Suprapubic skin (tissue), 3 donors: Measurements from ENCODE around the gene CFAP99.

ENCODE experiments used
- CTCF ChIP-seq, 2 donors: fragments of 200-600 bp in 1 of 2; fragments of 450-650 bp in 1 of 2; sonication (generic) in 1 of 2; IDR thresholded peaks; one replicate each; pipeline ENCODE4 v1.5.1; 2016 to 2019; ENCODE audit warnings: antibody characterized with exemption in 2 of 2, mild to moderate bottlenecking in 1 of 2, moderate library complexity in 1 of 2
- EP300 ChIP-seq: sonication (generic); formaldehyde crosslinking; IDR thresholded peaks from one replicate; pipeline ENCODE4 v1.6.1; 2017; ENCODE audit warnings: antibody characterized with exemption
- POLR2A ChIP-seq, 2 donors: fragments of 450-650 bp; IDR thresholded peaks; one replicate each; pipeline ENCODE4 v1.6.1; 2017; ENCODE audit warnings: antibody characterized with exemption in 2 of 2, mild to moderate bottlenecking in 2 of 2, moderate library complexity in 2 of 2

GRCh38 chr4:2437475-2438215, 18.9 kb downstream of the CFAP99 start:
- TF ChIP-seq POLR2A (IDR thresholded peaks at IDR 0.05) (no peak), CTCF (IDR thresholded peaks at IDR 0.05) (no peak), EP300 (no peak)
